ENCODE results near the gene CYP3A7.

Gene CYP3A7

GRCh38 chr7:99674995-99675742 lies 59.8 kb downstream of the CYP3A7 start:
- no peak for TF ChIP-seq CTCF (IDR thresholded peaks at IDR 0.05; ENCODE audit: low read depth, low read length)
- H3K4me3 ChIP-seq (ENCODE audit: low read depth, low read length), result no peak overlapping the region

DNA sequence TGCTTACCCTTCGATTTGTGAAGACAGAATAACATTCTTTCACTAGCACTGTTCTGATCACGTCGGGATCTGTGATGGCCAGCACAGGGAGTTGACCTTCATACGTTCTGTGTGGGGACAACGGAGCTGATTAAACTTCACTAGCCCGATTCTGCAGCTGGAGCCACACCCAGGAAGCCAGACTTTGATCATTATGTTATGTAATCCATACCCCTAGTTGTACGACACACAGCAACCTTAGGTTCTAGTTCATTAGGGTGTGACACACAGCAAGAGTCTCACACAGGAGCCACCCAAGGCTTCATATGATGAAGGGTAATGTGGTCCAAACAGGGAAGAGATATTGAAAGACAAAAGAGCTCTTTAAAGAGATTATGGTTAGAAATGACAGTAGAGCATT lies 62.4 kb downstream of the CYP3A7 start:
- DNase-seq, result no peak
- H3K4me1 ChIP-seq, result no peaks in the 10 kb centered on the region
- H3K27me3 ChIP-seq, result no peaks in the 10 kb centered on the region
- no peaks in the 10 kb centered on the region for H3K9me3 ChIP-seq
- no peaks in the 10 kb centered on the region for H3K36me3 ChIP-seq
- TF ChIP-seq CTCF (IDR thresholded peaks at IDR 0.05; ENCODE audit: low read depth, low read length), result no peak
- no peak overlapping the region for H3K4me3 ChIP-seq (ENCODE audit: low read depth, low read length)

More at GRCh38 chr7:99674995-99675742, 59.8 kb downstream of the CYP3A7 start:
- H3K36me3 ChIP-seq, result no peaks in the 10 kb centered on the region
- H3K27me3 ChIP-seq, result peaks cover 9% of the 10 kb centered on the region
- no peaks in the 10 kb centered on the region for H3K9me3 ChIP-seq
- no peaks in the 10 kb centered on the region for H3K4me1 ChIP-seq
- DNase-seq, result no peak

DNA sequence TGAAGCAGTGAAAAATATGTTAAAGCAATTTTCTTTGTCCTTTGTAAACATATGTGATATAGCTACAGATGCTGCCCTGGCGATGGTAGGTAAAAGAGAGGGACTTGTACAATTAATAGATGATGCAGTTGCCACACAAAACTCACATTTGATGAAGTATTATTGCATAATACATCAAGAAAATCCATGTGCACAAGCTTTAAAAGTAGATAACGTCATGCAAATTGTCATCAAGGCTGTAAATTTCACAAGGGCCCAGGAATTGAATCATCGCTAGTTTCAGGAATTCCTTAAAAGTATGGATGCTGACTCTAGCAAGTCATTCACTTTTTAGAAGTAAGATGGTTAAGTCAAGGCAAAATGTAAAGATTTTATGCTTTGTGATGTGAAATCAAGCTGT lies 65.2 kb downstream of the CYP3A7 start:
- no peak for TF ChIP-seq CTCF (IDR thresholded peaks at IDR 0.05; ENCODE audit: low read depth, low read length)
- Histone ChIP-seq H3K27me3 (no peaks in the 10 kb centered on the region), H3K9me3 (no peaks in the 10 kb centered on the region), H3K4me3 (ENCODE audit: low read depth, low read length) (no peak overlapping the region), H3K4me1 (no peaks in the 10 kb centered on the region), H3K36me3 (no peaks in the 10 kb centered on the region)
- no peak for DNase-seq

- DNase-seq, result no peak
- Histone ChIP-seq H3K9me3 (no peaks in the 10 kb centered on the region), H3K4me1 (no peaks in the 10 kb centered on the region), H3K4me3 (ENCODE audit: low read depth, low read length) (no peak overlapping the region), H3K27me3 (no peaks in the 10 kb centered on the region), H3K36me3 (no peaks in the 10 kb centered on the region)
- no peak for TF ChIP-seq CTCF (IDR thresholded peaks at IDR 0.05; ENCODE audit: low read depth, low read length)
These were observed 66.5 kb downstream of the CYP3A7 start for GRCh38 chr7:99668541-99668940.

- no peak for TF ChIP-seq CTCF (IDR thresholded peaks at IDR 0.05; ENCODE audit: low read depth, low read length)
- Histone ChIP-seq H3K4me3 (ENCODE audit: low read depth, low read length) (no peak overlapping the region), H3K9me3 (no peaks in the 10 kb centered on the region), H3K36me3 (no peaks in the 10 kb centered on the region), H3K4me1 (no peaks in the 10 kb centered on the region), H3K27me3 (no peaks in the 10 kb centered on the region)
- no peak for DNase-seq
These were observed 67.8 kb downstream of the CYP3A7 start for GRCh38 chr7:99667179-99667578.

DNA sequence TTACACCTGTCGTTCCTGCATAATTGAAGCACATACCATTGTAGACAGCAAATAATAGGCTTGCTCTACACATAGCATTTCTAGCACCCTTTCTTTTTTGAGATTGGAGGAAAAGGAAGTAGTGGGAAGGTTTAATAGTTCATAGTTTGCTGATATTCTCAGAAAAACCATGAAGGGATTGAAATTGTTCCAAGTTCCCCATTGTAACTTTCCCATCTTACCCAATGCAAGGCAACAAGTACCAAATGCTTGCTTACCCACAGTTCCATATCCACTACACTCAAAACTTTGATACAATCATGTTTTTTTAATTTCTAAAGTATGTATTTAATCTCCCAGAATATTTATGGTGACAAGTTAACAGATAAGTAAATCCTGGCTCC lies 69.0 kb downstream of the CYP3A7 start:
- DNase-seq, result no peak
- H3K27me3 ChIP-seq, result no peaks in the 10 kb centered on the region
- H3K4me3 ChIP-seq (ENCODE audit: low read depth, low read length), result no peak overlapping the region
- TF ChIP-seq CTCF (IDR thresholded peaks at IDR 0.05; ENCODE audit: low read depth, low read length), result no peak
- H3K9me3 ChIP-seq, result no peaks in the 10 kb centered on the region
- H3K36me3 ChIP-seq, result no peaks in the 10 kb centered on the region
- no peaks in the 10 kb centered on the region for H3K4me1 ChIP-seq
